SK-N-MC (cell line): ENCODE measurements around the gene FSTL4.

Experiments
- EZH2 ChIP-seq: fragments of 200-600 bp; sonication (generic); IDR thresholded peaks from one replicate; pipeline ENCODE4 v1.6.1; 2017; ENCODE audit warnings: antibody characterized with exemption
- POLR2AphosphoS5 ChIP-seq: IDR thresholded peaks from 2 replicates; pipeline ENCODE4 v1.6.1; 2012; ENCODE audit warnings: mild to moderate bottlenecking, low read depth, low read length, borderline replicate concordance

GRCh38 chr5:133510634-133511262 lies 101.6 kb downstream of the FSTL4 start:
- TF ChIP-seq POLR2AphosphoS5 (no peak), EZH2 (no peak)
